Activated T-cell treated with anti-CD3 and anti-CD28 coated beads for 1 hour (primary cell): ENCODE measurements around the gene TAF1A.
A peak's percentile ranks its signal among the peaks of the same experiment; 100 is the strongest.
"Not testable (repeated sequence)": the region's sequence is repeated elsewhere in the genome, so short reads cannot be mapped to it uniquely, and the experiment has no call there.

Source experiments
- DNase-seq: peaks from one replicate; pipeline ENCODE4 v3.0.0-alpha.2; 2020; ENCODE audit warnings: low read depth

Gene TAF1A

DNA sequence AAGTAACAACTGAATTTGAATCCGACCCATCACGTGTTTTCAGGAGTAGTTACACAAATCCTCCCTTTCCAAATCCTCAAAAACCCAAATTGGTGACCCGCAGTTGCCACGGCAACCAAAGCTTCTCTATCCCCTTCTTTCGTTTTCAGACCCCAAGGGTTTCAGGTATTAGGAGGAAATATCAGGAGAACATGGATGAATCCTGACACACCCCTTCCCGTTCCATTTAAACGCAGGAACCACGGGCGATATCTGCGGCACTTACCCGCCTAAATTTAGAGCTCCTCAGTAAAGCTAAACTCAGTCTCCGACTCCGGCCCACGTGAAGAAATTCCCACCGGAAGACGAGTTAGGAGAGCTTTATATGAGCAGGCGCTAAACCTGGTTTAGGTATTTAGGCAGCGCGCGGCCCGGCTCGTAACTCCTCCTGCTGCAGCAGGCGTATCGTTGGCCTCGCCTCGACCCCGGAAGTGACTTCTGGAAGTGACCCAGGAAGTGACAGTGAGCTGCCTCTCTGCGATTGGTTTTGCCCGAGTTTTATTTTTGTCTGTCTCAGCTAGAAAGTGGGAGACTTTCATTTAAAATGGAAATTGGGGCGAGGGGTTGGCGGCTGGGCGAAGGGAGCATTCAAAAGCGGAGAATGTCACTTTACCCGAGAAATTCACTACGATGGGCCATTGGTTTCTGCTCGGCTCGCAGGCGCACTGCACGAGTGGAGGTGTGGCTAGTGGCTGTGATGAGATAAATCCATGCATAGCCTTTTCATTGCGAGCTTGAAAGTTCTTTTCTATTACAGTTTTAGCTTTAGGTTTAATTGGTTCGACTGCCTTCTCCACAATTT is at the start of gene TAF1A:
TAF1A (minus strand) TSS at position 472 of the 841 bp plus-strand sequence.
- DNase-seq = peak; percentile 75

- DNase-seq = peak; percentile 56
These were observed 44.7 kb upstream of the TAF1A start for GRCh38 chr1:222634180-222635013.

GRCh38 chr1:222632749-222633148 is 43.0 kb upstream of the TAF1A start:
- no peak for DNase-seq

GRCh38 chr1:222631611-222632208 is 42.0 kb upstream of the TAF1A start:
- DNase-seq = no peak

DNA sequence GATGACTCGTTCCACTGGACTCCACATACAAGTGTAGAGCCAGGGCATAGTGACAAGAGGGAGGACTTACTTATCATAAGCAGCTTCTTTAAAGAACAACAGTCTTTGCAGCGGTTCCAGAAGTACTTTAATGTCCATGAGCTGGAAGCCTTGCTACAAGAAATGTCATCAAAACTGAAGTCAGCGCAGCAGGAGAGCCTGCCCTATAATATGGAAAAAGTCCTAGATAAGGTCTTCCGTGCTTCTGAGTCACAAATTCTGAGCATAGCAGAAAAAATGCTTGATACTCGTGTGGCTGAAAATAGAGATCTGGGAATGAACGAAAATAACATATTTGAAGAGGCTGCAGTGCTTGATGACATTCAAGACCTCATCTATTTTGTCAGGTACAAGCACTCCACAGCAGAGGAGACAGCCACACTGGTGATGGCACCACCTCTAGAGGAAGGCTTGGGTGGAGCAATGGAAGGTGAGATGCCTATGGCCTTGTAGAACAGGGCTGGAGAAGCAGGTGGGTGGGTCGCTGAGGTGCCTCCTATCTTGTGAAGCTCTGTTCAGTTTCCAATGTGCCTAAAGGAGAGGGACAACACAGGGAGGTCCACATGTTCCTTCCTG is 40.3 kb upstream of the TAF1A start:
- DNase-seq = no peak

DNA sequence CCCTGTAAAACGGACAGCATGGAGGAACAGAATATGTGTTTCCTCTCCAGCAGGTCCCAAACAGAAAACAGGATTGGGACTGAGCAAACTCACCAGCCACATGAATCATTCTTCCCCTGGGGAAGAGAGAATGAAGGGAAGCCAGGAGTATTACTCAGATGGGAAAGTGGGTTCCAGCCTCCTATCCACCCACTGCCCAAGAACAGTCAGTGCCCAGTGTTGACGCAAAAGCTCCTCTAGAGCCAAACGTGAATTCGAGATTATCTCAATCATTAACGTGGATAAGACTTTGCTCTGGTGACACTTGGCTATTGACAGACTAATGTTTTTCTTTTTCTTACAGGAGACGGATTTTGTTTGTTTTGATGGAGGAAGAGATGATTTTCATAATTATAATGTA is 37.5 kb upstream of the TAF1A start:
- no peak for DNase-seq

DNA sequence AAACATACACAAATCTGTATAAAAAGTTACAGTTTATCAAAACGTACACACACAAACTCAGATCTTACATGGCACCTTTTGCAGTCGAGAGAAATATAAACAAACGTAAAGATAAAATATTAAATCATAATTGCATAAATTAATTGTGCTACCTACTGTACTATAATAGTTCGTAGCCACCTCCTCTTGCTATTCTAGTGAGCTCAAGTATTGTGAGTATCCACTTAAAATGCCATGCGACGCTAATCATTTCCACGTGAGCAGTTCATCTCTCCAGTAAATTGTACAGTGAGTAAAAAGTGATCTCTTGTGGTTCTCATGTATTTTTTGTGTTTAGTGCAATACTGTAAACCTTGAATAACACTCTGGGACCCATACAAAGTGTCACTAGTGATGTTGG is 34.5 kb upstream of the TAF1A start:
- DNase-seq = no peak

DNA sequence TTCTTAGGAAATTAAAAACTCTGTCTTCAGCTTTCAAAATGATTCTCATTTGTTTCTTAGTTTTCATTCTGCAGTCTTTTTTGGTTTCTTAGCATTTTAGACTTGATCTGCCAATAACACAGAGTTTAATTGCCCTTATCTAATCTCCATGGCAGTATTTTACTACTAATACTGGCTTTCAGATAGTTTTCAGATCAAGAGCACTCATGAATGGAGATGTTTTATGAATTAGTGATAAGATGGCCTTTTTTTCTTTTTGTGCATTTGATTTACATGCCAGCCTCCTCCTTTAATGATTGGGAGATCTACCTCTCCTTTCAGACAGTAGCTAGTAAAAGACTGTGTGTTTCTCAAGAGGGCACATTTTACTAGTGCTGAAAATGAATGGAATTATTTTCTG is 33.7 kb upstream of the TAF1A start:
- no peak for DNase-seq

DNA sequence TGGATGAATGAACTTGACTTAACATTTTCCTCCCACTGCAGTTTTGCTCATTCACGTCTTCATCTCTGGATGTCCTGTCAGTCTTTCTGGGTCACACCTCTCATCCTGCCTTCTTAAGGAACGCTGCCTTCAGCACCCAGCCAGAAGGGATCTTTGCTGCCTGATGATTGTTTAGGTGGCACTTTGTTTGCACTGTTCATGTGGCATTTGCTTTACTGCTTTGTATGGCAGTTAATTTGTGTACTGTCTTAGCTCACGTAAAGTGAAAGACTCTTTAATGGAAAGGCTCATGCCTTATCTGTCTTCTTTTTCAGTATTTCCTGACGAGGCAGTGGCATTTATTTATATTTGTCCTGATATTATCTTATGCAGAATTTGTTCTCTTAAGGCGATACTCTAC is 33.0 kb upstream of the TAF1A start:
- no peak for DNase-seq

DNA sequence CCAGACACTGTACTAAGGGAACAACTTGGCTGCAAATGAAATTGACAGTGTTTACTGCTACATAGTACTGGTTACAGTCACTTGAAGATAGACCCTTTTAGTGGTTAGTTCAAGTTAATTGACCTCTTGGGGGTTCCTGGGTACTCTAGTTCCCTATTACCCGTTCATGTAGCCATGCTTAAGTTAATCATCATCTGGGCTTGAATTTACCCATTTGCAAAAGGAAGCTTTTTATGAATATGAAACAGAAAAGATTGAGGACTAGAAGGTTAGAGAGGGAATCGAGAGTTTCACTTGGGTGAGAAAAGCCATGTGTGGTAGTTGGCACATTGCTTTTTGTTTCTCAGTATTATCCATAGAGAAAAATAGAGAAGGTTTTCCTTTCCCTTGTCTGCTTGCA is 30.8 kb upstream of the TAF1A start:
- no peak for DNase-seq

DNA sequence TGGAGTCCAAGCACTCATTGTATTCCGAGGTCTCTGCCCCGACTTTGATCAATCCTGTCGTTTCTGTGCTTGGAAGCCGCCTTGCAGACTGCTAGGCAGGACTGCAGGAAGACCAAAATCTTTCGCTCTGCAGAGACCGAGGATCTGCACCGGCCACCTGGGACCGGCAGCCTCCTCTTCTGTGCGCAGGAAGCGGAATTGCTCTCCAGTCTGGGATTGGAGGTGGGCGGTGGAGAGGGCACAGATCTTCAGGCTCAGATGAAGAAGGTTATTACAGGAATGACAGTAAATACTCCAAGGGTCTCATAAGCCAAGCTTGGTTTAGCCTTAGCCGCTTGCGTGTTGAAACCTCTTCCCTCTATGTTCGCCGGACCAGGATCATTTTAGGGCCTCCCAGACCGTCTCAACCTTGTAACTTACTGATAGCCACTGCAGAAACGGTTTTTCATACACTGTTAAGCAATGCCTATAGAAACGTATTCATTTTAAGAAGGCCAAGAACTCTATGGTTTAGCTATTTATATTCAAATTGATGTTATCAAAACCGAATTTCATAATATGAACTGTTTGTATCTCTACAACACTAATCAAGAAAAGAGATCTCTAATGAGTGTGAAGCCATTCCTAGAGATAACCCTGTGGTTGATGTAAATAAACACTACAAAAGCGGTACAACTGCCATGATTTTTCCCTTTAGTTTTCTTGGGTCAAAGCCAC is 29.3 kb upstream of the TAF1A start:
- DNase-seq = no peak

DNA sequence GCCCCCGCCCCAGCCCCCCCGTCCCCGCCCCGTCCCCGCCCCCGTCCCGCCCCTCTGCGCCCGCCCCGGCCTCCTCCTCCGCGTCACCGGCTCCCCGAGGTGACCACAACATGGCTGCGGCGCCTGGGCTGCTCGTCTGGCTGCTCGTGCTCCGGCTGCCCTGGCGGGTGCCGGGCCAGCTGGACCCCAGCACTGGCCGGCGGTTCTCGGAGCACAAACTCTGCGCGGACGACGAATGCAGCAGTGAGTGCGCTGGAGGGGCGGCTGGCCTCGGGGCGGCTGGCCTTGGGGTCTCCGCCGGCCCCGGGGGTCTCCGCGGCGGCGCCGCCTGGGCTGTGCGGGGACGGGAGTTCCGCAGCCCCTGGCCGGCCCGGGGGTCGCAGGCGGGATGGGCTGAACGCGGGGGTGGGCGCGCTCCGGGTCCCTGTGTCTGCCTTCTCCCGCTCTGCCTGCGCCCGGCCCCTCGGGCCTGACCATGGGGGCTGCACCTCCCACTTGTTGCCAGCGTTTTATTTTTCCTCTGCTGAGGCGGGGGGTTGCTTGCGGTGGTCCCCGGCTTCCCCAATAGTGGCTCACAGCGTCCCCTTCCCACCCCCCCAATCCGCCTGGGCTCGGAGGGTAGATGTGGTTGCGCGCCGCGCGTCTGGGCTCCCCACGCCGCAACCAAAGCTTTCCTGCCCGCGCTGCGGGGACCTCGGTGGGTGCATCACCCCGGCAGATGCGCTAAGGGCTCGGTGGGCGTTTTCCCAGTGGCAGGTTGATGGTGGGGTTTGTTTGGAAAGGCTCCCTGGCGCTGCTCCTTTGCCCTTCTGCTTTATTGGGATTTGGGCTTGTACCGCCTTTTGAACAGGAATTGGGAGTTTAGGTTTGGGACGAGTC is 28.5 kb upstream of the TAF1A start, which contains the start of gene MIA3:
MIA3 (plus strand) TSS at position 97 of the 879 bp plus-strand sequence; CDS start at position 111, 14 bp downstream.
- DNase-seq = peak; percentile 74

- peak; percentile 83 for DNase-seq
These were observed 27.7 kb upstream of the TAF1A start for GRCh38 chr1:222617367-222617951.

GRCh38 chr1:222616525-222616924 is 26.8 kb upstream of the TAF1A start:
- DNase-seq = no peak

- DNase-seq = no peak
These were observed 23.9 kb upstream of the TAF1A start for GRCh38 chr1:222613627-222614026.

- no peak for DNase-seq
These were observed 21.0 kb upstream of the TAF1A start for GRCh38 chr1:222610728-222611127.

- DNase-seq = not testable (repeated sequence)
These were observed 19.4 kb upstream of the TAF1A start for GRCh38 chr1:222609111-222609510.

DNA sequence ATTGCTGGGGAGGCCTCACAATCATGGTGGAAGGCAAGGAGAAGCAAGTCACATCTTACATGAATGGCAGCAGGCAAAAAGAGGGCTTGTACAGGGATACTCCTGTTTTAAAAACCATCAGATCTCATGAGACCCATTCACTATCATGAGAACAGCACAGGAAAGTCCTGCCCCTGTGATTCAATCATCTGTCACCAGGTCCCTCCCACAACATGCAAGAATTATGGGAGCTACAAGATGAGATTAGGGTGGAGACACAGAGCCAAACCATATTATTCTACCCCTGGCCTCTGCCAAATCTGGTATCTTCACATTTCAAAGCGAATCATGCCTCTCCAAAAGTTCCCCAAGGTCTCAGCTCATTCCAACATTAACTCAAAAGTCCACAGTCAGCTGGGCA is 17.0 kb upstream of the TAF1A start:
- no peak for DNase-seq

- no peak for DNase-seq
These were observed 11.5 kb upstream of the TAF1A start for GRCh38 chr1:222601257-222601656.

DNA sequence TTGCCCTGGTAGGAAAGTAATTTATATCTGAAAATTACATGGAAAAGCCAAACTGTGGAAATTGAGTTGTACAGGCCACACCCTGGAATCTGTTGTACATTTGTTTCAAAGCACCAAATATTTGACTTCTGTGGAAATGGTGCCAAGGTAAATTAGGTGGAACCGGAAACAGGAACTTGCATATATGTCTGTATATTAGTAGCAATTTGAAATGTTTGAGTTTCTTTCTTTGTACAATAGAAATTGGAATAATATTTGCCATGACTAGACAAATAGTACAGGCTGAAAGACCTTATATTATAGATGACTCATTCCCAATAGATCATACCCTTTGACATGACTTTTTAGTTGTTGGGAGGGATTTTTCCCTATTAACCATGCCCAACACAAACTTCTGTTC is 10.5 kb upstream of the TAF1A start:
- no peak for DNase-seq
